ELR (cell line): Measurements from ENCODE around the gene EMC10.

ENCODE experiments used
- DNase-seq: peaks from one replicate; pipeline ENCODE4 v3.0.0-alpha.2; 2015; ENCODE audit warnings: low read depth

EMC10 gene

DNA sequence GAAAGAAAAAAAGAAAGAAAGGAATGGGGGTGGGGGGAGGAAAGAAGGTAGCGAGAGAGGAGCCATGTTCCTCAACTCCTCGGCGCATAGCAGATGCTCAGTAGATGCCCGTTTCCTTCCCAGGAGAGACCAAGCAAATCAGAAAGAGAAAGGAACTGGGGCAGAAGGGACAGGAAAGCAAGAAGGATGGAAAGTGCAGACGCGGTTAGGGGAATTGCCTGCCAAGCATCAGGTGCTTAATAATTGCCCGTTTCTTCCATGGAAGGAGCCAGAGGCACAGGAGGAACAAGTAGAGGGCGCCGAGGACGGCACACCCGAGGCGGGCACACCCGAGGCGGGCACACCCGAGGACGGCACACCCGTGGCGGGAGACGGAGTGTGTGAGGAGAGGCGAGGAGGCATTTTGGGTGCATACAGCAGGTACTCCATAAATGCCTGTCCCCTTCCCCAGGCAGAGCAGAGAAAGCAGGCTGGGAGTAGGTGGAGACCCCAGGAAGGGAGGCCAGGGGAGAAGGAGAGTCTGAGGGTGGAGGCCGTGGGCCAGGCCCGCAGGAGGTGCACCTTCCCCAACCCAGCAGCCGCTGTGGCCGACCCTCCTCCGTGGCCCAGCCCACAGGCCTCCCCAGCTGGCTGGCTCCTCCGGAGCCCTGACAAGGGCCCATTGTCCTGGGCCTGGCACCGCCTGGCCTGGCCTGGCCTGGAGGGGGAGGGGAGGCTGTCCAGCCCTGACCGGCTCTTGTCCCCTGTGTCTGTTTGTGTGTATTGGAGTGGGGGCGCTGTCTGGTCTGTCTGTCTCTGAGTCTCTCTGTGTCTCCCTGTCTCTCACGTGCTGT, 20.1 kb downstream of the EMC10 start:
- DNase-seq: no peak

DNA sequence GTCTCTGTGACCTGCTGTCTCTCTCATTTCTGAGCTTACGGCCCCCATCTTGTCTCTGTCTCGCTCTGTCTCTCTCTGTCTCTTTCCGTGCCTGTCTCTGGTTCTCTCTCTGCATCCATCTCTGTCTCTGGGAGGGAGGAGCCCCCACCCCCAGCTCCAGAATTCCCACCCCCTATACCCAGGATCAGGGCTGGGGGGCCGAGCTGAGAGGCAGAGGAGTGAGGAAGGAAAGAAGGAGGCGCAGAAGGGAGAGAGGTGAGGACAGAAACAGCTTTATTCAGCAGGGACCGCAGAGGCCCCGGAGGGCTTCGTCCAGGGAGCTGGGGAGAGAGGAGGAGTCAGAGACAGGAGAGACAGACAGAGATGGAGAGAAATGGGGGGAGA, 20.7 kb downstream of the EMC10 start:
- DNase-seq: no peak

DNA sequence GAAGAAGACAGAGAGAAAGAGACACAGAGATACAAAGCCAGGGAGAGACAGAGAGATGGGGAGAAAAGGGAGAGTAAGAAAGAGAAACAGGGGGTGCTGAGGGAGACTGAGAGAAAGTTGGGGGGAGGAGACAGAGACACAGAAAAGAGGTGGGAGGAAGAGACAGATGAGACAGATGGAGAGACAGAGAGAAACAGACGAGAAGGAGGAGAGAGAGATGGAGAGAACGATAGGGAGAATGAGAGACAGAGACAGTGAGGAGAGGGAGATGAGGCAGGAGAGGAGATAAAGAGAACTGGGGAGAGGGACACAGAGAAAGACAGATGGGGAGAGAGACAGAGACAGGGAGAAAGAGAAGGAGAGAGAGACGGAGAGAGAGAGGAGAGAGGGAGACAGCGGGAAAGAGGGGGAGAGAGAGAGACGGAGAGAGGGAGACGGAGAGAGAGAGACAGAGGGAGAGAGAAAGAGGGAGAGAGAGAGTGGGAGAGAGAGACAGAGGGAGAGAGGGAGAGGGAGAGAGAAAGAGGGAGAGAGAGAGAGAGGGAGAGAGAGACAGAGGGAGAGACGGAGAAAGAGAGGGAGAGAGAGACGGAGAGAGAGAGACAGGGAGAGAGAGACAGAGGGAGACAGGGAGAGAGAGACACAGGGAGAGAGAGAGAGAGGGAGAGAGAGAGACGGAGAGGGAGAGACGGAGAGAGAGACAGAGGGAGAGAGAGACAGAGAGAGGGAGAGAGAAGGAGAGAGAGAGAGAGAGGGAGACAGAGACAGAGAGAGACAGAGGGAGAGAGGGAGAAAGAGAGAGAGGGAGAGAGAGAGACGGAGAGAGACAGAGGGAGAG, 22.1 kb downstream of the EMC10 start:
- no peak for DNase-seq

DNA sequence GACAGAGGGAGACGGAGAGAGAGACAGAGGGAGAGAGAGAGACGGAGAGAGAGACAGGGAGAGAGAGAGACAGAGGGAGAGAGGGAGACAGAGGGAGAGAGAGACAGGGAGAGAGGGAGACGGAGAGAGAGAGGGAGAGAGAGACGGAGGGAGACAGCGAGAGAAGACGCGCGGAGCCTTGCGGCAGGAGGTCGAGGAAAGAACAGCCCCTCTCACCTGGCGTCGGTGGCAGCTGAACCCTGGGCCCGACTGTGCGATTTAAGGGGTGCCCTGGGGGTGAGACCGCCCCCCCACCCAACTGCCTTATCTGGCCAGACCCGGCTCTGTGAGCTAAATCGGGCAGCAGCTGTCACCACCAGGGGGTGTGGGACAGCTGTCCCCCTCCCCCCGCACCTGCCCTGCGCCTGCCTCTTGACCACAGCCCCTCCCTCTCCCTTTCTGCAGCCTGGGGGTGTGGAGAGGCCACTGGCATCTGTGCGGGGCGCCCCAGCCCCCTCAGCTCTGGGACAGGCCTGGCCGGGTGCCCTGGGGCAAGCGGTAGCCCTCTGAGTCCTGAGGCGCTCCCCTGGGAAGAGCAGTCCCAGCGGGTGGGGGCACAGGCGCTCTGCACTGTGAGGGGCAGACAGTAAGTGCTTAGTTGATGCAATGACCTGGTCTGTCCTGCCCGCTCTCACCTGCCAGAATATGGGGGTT, 23.9 kb downstream of the EMC10 start:
- DNase-seq: no peak

DNA sequence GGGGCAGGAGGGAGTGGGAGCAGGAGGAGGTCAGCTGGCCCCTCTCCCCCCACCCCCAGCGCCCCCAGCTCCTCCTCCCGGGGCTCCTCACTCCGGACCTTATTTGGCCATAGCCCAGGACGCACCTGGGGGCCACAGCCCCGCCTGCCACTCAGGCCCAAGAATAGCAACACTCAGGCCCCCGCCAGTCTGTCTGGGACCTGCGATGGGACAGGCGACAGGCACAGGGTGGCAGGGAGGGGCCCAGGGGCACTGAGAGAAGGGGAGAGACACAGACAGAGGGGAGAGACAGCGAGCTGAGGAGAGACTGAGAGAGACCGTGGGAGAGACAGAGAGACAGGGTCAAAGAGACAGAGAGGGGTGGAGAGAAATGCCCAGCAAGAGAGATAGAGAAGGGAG, 24.4 kb downstream of the EMC10 start:
- DNase-seq: no peak

DNA sequence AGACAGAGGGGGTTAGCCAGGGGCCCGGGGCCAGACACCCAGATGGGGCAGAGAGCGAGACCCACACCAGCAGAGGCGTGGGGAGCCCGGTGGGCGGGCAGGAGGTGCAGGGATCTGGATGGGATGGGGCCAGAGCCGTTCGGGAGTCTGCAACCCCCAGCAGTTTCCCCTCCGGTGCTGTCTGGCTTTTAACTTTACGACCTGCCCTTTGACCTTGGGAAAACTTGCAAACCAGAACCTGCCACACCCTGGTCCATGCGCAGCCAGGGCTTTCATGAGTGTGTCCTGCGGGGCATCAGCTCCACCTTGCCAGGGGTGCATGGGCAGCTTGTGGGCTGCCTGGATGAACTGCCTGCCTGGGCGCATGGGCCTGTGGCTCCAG, 24.9 kb downstream of the EMC10 start:
- DNase-seq: no peak

DNA sequence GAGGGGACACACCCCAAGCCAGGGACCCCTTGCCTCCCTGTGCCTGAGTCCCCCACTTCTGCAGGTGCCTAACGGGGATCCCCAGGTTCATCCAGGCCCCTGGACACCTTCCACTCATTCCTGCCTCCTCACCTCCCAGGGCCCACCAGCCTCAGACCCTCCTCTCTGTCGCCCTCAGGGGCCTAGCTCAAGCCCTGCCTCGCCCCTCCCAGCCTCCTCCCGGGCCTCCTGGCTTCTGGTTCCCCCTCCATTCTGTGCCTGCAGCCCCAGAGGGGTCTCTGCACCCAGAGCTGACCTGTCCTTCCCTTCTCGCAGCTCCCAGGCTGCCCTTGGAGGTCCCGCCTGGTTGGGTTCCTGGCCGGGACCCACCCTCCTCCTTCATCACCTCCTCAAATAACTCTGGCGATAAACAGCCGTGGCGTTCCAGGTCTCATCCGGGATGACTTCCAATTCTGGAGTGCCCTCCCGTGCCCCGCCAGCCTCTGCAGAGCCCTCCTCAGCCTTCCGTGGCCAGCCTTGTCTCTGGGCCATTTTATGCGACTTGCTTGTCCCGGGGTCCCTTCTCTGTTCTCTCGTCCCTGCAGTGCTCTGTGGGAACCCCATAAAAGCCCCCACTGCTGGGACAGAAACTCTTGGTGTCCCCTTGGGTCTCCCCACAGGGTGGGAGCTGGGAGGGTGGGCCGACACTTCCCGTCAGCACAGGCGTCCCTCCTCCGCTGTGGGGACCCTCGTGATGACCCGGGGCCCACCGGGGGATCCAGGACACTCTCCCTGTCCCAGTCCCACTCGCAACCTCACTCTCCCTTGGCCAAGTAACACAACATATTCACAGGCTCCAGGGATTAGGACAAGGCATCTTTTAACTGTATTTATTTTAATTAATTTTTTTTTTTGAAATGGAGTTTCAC, 25.5 kb downstream of the EMC10 start:
- no peak for DNase-seq

DNA sequence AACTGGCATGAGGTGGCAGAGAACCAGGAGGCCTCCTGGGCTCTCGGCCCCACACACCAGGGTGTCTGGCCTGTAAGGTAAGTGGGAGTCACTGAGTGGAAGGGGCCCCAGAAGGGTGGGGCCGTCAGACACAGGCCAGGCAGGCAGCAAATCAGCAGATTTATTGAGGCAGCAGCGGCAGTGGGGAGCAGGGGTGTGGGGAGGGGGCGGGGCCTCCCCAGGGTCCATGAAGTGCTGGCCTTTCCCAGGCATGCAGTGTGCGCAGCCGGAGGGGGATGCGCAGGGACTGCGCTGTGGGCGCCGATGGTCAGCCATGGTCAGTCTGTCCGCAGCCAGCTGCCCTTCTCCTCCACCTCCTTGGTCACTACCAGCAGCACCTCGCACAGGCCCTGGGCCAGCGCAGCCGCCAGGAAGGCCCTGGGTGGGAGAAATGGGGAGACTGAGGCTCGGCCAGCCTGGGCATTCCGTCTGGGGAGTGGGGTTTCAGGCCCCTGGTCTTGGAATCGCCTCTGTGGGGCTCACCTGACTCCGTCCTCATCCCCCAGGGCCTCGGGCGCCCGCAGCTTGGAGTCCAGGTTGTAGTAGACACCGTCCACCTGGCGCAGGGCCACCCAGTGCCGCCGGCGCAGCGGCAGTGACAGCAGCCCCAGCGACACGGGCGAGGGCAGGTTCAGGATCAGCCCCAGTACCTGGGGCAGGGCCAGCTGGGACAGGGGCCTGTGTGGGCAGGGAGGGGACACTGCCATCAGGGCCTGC, 29.7 kb downstream of the EMC10 start:
- no peak for DNase-seq

DNA sequence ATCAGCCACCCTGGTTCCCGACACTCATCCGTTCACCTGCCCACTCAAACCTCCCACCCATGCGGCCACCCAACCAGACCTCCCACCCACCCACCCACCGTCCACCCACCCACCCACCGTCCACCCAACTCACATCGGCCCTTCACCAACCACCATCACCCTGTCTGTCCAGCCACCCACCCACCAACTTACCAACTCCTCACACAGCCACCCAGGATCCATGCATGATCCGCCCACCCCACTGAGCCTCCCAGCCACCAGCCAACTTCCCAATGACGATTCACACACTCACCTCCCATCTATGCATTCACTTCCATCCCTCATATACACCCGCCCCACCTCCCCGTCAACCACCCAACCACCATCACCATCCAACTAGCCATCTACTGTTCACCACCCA, 30.4 kb downstream of the EMC10 start:
- DNase-seq: no peak

DNA sequence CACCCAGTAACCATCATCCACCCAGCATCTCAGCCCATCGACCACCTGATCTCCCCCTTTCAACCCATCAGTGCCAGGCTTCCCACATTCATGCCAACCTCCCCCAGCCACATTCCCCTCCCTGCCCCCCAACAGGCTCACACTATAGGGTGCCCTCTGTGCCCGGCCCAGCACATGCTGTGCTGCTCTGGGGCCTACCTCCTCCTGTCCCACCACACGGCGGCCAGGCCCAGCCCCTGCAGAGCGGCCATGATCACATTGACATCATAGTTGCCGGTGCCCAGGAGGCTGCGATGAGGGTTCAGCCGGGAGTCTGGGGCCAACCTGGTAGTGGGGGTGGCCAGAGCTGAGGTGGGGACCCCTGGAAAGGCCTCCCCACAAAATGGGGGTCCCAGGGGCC, 31.1 kb downstream of the EMC10 start:
- DNase-seq: no peak

DNA sequence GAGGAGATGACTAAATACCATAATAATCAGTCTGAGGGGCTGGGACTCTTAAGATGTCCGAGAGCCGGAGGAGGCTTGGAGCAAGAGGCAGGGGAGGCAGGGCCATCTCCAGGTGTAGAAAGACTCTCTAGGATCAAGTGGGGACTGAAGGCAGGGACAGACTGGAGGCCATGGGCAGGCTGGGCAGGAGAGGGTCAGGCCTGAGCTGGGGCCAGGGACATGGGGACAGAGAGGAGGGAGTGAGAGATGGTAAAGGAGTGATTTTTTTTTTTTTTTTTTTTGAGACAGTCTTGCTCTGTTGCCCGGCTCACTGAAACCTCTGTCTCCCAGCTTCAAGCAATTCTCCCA, 32.5 kb downstream of the EMC10 start:
- no peak for DNase-seq

DNA sequence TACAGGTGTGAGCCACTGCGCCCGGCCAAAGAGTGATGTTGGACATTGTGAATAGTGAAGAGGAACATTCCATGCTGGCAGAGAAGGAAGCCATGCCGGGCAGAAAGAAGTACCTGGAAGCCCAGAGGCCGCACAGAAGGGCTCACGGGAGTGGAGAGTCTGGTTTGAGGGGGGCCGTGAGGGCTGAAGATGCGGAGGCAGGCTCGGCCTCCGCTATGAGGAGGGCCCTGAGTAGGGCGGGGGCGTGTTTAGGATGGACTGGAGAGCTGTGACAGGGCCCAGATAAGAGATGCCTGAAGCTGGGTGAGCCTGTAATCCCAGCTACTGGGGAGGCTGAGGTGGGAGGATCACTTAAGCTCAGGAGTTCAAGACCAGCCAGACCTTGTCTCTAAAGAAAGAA, 33.1 kb downstream of the EMC10 start:
- DNase-seq: no peak

DNA sequence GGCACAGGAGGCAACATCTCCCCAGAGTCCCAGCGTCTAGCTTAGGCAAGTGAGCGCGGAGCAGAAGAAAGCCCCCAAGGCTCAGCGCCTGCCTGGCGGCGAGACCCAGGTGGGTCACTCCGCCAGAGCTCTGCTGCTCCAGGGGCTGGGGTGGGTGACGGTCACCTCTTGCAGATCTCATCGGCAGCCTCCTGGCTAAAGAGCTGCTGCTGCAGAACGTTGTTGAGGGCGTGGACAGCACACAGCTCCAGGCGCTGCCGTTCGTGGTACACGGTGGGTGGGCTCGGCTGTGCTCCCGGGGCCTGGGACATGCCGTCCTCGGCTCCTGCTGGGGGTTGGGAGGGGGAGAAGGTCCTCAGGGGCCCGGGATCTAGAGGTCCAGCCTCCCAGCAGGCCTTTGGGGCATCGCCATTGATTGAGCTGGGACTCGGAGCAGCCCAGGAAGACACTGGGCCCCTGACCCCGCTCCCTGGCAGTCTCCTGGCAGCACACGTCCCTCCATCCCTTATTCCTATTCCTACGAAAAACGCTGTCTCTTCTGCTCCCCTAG, 33.9 kb downstream of the EMC10 start:
- peak; percentile 28 for DNase-seq

DNA sequence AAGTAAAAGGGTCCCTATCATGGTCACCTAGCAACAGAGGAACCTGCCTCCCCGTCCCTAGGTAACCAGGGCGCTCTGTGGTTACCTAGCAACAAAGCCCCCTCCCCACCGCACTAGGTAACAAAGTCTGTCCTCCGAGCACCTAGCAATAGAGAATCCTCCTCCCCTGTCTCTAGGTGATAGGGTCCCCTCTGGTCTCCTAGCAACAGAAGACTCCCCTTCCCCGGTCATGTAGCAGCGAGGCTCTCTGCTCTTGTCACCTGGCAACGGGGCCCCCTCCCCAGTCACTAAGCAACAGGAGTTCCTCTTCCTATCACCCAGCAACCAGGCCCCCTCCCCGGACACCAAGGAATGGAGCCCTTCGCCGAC, 34.4 kb downstream of the EMC10 start:
- DNase-seq: no peak

DNA sequence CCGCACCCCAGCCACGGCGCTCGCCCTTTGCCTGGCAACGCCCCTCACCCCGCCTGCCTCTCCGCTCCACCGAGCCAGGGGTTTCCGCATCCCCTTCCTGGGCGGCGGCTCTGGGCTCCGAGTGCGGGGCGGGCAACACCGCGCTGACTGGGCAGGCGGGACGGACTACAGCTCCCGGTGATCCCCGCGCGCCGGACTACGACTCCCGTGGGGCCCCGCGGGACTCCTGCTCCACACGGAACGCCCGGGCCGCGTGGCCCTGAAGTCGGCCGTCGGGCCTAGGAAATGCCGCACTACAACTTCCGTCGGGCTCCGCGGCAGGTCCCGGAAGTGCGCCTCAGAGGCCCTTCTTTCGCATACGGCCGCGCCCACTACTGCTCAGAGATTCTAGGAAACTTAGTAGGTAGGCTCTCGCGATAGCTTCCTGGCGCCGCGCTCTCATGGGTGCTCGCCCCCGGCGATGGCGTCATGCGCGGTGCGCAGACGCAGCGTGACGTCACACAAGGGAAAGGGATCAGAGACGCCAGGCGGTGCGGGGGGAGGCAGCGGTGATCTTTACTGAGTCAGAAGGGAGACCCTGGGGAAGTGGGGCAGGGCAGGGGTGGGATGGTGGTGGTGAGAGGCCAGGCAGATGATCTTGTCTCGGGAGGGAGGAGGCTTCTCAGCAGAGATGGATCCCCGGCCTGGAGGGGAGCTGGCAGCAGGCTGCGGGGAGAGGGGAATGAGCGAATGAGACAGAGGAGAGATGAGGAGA, 34.9 kb downstream of the EMC10 start, which contains the start of gene JOSD2:
Gene JOSD2 (minus strand): TSS at position 123 of the 754 bp plus-strand sequence. CDS start 760 bp downstream, outside the sequence.
- peak; percentile 99 for DNase-seq

DNA sequence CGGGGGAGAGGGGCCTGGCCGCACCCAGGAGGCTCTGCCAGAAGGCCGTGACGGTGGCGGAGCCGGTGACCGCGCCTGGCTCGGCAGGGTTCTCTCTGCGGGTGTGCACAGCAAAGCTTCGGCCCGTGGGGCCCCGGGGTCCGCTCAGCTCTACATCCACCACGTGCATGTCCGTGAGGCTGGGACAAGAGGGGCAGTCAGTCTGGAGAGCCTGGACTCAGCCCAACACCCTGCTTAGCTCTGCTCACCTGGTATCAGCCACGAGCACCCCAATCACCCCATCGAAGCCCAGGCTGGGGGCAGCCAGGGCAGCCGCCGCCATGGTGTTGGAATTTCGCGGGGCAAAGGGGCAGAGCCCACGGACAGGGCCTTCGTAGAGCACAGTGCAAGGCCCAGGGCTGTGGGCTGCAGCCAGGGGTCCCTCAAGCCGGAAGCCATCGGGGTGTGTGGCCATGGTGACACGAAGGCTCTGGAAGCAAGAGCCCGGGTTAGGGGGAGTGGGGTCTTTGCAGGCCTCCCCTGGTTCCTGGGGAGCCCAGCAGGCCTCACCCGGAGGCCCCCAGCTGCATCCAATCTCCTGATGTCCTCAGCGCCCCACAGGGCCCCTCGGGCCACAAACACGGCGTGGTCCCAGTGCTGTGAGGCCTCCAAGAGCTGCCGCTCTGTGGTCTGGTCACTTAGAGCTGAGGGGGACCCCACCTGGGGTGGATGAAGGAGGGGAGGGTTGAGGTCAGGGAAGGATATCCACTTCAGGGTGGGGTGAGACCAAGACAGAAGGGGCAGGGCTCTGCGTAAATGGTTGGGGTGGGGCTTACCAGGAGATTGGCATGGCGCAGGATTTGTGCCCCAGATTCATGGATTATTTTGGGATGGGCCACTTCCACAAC, 36.0 kb downstream of the EMC10 start:
- no peak for DNase-seq

DNA sequence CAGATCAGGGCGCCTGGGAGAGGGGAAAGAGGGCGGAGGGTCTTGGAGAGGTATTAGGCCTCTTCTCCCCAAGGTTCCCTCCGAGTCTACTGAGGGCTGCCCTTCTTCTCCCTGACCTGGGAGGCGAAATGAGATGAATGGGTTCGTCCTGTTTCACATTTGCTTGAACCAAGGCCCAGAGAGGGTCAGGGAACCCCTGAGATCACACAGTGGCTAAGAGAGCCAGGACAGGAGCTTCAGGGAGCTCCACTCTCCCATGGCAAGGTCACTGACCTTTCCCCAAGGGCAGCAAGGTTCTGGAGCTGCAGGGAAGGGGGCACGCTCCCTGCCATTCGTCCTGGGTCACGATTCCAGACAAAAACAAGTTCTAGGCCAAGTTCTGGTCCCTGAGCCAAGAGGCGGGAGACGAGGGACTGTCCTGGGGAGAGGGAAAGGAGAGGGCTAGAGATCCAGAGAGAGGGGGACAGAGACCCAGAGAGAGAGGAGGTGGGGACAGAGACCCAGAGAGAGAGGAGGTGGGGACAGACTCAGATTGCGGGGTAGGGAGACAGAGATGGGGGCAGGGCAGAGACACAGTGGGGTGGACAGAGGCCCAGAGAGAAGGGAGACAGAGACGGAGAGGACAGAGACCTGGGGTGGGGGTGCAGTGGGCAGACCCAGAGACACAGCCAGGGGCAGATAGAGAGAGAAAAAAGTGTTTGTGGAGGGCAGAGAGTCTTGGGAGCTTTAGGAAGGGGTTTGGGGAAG, 36.9 kb downstream of the EMC10 start:
- no peak for DNase-seq

DNA sequence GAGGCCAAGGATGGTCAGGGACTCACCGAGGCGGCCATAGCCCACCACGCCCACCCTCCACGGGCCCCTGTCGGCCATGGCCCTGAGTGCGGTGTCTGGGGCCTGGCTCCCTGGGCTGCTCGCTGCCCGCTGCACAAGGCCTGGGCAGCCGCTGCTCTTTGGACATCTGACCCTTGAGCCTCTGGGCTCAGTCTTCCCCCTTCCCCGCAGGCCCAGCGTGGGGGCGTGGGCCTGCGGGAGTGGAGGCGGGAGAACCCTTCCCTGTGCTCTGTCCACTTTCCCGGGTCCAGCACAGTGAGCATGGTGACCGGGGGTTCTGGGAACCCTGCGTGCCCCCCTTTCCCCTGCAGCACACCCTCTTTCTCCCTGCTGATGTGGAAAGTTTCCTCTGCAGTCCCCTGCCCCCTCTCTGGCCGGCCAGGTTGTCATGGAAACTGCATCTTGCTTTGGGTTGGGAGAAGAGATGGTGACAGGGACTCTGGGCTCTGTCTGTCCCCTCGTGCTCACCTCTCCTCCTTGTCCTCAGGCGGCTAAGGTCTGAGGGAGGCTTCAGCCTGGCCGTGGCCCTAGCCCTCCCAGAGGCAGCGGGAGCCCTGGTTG, 37.5 kb downstream of the EMC10 start, which contains the start of gene ASPDH:
Gene ASPDH (minus strand): TSS at position 168 of the 600 bp plus-strand sequence. CDS start 90 bp downstream, at position 78.
- DNase-seq: no peak
